DMS114 treated with DMSO at 0.1 percent for 48 hours (cell line): ENCODE results near the gene KAT7.

Source experiments
- DNase-seq: peaks from one replicate; lab custom pipeline; 2025; ENCODE audit not compliant: unreplicated experiment; lab: John Stamatoyannopoulos, UW

Gene KAT7

DNA sequence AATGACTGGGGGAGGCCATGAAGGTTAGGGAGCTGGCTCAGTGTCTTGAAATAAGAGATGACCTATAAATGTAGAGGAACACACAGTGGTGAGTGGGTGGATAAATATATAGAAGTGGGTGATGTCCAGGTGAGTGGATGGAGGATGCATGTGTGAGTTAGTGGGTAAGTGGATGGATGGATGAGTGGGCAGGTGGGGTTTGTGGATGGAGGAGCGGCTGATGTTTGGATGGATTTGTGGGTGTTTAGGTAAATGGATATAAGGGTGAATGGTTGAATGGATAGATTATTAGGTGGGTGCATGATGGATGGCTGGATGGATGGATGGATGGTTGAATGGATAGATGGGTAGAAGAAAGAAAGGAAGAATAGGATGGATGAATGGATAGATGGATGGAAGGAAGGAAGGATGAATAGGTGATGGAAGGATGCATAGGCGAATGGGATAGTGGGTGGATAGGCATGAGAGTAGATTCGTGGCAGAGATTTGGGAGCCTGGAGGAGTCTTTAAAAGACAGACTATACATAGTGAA lies 78.5 kb downstream of the KAT7 start:
- DNase-seq = no peak

DNA sequence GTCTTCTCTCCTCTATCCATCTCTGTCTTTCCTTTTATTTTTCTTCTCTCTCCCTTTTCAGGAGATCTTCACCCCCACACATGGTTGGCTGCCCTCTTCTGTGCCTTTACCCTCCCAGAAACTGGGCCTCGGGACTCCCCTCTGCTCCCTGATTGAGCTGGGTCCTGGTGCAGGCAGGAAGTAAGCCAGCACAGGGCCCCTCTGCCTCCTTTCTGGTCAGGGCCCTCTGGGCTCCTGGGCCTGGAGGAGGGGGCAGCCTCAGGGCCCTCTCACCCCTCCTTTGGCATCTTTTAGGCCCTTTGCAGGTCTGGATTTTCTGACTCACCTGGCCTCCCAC lies 80.5 kb downstream of the KAT7 start:
- DNase-seq = no peak

DNA sequence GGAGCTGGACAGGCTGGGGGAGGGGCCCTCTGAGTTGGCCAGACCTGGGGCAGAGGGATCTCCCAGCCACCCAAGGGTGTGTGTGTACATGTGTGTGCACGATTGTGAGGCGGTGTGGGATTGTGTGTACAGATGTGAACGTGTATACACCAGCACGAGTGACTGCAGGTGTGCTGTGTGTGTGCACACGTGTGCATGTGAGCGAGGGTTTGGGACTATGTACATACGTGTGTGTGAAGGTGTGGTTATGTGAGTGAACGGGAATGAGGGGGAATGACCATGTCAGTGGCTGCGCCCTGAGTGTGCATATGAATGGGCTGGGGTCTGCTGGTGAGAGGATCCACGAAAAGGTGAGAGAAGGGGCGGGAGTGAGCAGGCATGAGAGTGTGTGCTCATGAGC lies 81.8 kb downstream of the KAT7 start:
- DNase-seq = no peak

DNA sequence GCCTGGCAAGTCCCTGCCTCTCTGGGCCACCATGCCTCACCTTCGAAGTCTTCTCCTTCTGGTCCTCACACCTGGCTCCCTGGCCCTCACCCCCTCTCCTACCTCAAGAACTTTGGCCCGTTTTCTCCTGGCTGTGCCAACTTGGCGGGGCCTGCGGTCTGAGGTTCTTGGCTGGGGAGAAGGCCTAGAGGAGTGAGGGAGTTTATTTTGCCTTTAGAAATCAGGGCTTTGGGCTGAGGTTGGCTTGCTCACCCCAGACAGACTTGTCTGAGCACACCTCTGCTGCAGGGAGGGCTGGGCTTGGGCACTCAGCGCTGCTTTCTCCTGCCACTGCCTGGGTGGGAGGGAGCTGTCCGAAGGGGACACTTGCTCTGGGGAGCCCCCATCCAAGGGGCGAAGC lies 82.7 kb downstream of the KAT7 start:
- no peak for DNase-seq

DNA sequence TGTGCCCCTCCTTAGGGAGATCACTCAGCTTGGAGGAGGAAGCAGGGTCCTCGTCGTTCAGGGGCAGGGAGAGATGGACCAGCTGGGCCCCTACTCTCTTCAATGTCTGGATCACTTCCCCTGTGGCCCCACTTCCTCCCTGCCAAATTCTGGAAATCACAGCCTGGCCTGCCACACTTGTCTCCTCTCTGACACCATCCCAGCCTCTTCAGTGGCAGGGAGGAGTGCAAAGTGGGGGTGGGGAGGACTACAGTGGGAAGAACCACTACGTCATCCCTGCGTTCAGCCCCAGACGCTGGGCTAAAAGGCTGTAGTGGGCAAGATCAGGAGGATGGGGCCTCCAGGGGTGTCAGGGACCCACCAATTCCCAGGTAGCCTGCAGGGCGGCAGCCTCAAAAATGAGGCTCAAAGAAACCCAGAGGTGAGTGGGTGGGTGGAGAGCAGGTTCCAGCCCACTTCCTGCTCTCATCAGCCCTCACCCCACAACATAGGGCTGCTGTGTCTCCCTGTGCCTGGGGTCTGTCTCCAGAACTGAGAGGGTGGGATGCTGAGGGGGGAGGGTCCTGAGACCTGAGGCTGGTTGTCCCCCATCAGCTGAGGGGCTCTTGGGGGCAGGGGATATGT lies 84.4 kb downstream of the KAT7 start:
- DNase-seq = no peak

DNA sequence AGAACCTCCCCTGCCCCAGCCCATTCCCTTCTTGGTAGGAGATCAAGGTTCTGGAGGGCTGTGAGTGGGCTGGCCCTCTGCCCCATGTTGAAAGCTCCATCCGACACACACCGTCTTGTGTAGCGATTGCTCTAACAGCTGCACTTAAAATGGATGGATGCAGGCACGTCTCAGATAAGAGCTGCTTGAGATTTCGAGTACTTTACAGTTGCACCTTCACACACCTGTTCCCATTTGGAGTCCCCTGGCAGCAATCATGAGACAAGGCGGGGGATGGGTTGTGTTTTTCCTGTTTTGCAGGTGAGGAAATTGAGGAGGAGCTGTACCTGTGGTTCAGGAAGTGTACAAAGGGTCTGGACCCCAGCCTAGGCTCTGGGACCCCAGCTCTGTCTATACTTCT lies 85.0 kb downstream of the KAT7 start:
- DNase-seq = no peak

DNA sequence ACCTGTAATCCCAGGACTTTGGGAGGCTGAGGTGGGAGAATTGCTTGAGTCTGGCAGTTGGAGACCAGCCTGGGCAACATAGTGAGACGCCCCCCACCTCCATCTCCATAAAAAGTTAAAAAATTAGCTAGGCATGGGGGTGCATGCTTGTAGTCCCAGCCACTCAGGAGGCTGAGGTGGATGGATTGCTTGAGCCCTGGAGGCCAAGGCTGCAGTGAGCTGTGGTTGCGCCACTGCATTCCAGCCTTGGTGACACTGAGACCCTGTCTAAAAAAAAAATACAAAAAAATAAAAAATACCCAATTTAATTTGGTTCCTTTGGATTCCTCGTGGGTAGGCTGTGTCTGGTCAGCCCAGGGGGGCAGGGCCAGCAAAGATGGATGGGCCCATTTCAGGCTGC lies 85.4 kb downstream of the KAT7 start:
- no peak for DNase-seq

DNA sequence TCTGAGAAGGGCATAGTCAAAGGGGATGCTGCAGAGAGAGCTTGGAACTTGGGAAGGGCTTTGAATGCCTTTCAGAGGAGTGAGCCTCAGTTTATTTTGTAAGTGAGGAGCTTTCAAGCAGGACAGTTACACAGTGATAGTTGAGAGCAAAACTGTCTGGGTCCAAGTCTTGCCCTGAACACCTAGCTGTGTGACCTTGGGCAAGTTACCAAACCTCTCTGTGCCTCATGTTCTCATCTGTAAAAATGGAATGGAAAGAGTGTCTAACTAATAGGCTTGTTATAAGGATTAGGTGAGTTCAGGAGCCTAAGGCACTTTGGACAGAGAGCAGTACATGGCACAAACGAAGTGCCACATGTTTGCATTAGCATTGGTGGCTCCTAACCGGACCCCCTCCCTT lies 86.4 kb downstream of the KAT7 start:
- no peak for DNase-seq

DNA sequence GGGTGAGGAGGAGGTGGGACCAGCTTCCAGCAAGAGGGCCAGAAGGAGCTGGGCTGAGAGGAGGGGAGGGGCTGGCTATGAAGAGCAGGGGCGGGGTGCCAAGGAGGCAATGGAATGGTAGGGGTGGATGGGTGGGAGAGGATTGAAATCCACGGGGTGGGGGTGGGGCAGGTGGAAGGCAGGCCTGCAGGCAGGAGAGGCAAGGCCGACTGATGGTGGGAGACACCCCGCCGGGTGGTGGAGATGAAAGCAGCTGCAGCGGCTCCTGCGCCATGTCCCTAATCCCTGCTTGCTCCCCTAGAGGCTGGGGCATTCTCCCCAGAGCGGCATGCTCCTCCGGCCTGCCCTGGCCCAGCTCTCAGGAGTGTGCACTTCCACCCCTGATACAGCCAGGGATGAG lies 87.2 kb downstream of the KAT7 start:
- DNase-seq = no peak

DNA sequence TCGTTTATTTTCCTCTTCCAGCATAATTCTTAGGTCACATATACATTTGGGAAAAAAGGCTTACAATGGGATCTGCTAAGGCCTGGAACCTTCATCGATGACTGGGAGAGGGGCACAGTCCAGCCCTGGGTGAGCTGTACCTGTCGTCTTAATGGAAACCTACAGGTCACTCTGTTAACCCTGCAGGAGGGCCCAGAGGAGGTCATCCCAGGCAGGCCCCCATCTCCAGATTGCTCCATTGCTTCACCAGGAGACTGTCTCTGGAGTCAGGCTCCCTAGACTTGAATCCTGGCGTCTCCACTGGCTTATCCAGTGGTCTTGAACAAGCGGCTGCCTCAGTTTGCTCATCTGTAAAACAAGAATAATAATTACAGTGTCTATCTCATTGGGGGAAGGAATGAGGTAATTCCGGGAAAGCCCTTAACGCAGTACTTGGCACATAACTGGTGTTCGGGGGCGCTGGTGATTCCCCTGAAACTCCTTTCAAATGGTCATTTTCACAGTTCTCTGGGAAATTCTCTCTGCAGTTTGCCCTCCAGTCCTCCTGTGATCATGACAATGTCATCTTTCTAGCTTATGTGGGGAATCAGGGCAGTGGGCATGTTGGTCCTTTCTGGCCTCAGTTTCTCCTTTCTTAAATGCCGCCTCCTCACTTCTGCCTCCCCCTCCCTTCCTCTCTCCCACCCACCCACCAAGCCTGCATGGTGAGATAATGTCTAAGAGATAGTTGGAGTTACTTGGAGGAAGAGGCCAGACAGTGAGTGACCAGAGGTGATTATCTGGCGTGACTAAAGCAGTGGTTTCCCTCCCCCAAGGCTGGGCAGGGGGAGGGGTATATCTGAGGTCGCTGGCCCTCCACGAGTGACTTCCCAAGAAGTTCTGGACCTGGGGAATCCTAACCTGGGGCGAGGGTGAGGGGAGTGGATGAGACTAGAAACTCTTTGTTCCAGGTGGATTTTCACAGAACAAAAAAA lies 90.7 kb downstream of the KAT7 start:
- no peak for DNase-seq

DNA sequence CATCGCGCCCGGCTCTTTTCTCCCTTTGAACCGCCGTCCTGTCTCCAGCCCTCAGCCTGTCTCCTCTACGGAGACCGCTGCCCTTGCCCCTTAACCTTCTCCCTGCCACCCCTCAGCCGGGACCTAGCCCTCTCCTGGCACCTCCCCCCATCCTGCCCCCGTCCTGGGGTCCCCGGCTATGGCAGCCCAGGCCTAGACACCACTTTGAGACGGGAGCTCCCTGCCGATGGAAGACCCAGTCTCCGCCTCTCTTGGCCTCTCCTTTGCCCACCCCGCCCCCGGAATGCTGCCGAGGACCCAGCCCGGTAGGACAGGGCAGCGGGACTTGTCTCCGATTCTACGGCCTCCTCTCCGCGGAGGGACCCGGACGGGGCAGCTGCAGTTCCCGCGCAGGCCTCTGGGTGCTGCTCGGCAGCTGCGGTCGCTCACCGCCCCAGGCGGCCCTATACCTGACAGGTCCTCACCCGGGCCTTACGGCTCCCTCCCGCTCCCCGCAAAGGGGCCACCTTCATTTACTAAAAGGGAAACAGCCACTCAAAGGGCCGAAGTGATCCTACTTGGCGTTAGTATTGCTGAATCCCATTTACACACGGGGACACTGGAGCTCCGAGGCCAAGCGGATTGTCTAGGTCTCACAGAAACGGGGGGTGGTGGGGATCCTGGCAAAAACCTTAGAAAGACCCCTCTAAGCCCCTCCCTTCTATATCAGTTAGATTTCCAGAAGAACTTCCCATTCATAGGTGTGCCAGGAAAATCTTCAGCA lies 92.0 kb downstream of the KAT7 start:
- DNase-seq = peak; percentile 48

DNA sequence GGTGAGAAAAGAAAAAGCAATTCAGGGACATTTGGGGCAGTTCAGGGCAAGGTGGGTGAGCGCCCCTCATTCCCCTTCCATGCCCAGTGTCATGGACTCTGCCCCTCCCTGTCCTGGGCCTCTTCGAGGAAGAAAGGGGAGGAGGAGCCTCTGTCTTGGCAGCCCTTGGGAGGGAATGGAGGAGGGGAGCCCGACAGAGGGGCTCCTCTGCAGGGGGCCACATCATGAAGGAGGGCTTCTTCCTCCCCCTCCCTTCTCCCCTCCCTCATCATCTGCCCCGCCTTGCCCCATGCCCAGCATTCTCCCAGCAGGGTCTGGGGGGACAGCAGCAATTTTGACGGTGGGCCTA lies 92.5 kb downstream of the KAT7 start:
- DNase-seq = no peak

DNA sequence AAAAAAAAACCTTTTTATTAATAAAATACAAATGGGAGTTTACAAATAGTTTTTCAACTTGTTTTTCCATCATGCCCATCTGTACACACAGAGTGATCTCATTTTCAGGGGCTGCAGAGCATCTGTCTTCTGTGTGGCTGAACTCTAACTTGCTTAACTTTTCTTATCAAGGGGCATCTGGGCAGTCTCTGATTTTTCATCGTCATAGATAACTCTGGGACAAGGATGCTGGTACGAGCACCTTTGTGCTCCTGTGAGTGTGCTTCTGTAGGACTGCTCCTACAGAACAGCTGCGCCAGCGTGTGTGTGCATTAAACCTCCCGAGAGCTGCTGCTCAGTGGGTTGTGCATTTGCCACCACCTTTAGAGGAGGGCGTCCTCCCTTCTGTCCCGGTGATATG lies 94.0 kb downstream of the KAT7 start:
- no peak for DNase-seq
